GM18508 (cell line): ENCODE measurements around the gene CLCN6.

ENCODE experiments used
- ATAC-seq: cut with Tn5 transposase; IDR thresholded peaks from one replicate; pipeline ENCODE4 v1.9.1; 2021; ENCODE audit warnings: moderate number of reproducible peaks; ENCODE audit not compliant: insufficient read depth, unreplicated experiment

The CLCN6 gene

GRCh38 chr1:11847667-11848372 is 41.8 kb downstream of the CLCN6 start, which contains the start of gene NPPA:
Gene NPPA, minus strand, starts transcription at chr1:11847783. Its CDS starts 99 bp downstream, at chr1:11847684.
- no peak for ATAC-seq

GRCh38 chr1:11848373-11848700 is 42.3 kb downstream of the CLCN6 start:
- no peak for ATAC-seq

GRCh38 chr1:11850156-11850555 is 44.2 kb downstream of the CLCN6 start:
- no peak for ATAC-seq

GRCh38 chr1:11851180-11851579 is 45.2 kb downstream of the CLCN6 start:
- ATAC-seq: no peak

- ATAC-seq: no peak
Measured at GRCh38 chr1:11854519-11854918, 48.5 kb downstream of the CLCN6 start.

- no peak for ATAC-seq
Measured at GRCh38 chr1:11855430-11855829, 49.4 kb downstream of the CLCN6 start.

- no peak for ATAC-seq
Measured at GRCh38 chr1:11856698-11857097, 50.7 kb downstream of the CLCN6 start.

- ATAC-seq: no peak
Measured at GRCh38 chr1:11857164-11857851, 51.3 kb downstream of the CLCN6 start.

- ATAC-seq: no peak
Measured at GRCh38 chr1:11858158-11858557, 52.2 kb downstream of the CLCN6 start.

- ATAC-seq: no peak
Measured at GRCh38 chr1:11858613-11858967, 52.6 kb downstream of the CLCN6 start, which contains the start of gene NPPB. Gene NPPB, minus strand, starts transcription at chr1:11858945. Its CDS starts 112 bp downstream, at chr1:11858833.

- ATAC-seq: no peak
Measured at GRCh38 chr1:11858968-11859871, 53.2 kb downstream of the CLCN6 start.

GRCh38 chr1:11860083-11860482 is 54.1 kb downstream of the CLCN6 start:
- ATAC-seq: no peak

- no peak for ATAC-seq
Measured at GRCh38 chr1:11860587-11860986, 54.6 kb downstream of the CLCN6 start.

- ATAC-seq: no peak
Measured at GRCh38 chr1:11862890-11863289, 56.9 kb downstream of the CLCN6 start.

- no peak for ATAC-seq
Measured at GRCh38 chr1:11868331-11868980, 62.5 kb downstream of the CLCN6 start.

- no peak for ATAC-seq
Measured at GRCh38 chr1:11869104-11869503, 63.1 kb downstream of the CLCN6 start.

- no peak for ATAC-seq
Measured at GRCh38 chr1:11869650-11870207, 63.7 kb downstream of the CLCN6 start.

GRCh38 chr1:11872545-11872944 is 66.6 kb downstream of the CLCN6 start:
- no peak for ATAC-seq

GRCh38 chr1:11873395-11874257 is 67.6 kb downstream of the CLCN6 start:
- ATAC-seq: no peak
